ENCODE results near the gene RBP2.

The RBP2 gene

DNA sequence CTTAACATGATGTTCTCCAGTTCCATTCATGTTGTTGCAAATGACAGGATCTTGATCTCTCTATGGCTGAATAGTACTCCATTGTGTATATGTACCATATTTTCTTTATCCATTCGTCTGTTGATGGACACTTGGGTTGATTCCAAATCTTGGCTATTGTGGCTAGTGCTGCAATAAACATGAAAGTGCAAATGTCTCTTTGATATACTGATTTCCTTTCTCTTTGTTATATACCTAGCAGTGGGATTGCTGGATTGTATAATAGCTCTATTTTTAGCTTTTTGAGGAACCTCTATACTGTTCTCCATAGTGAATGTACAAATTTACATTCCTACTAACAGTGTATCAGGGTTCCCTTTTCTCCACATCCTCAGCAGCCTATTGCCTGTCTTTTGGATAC lies 5.9 kb upstream of the RBP2 start:
- DNase-seq (ENCODE audit: low read depth in 2 of 3, low spot score in 1 of 3): no peak

DNA sequence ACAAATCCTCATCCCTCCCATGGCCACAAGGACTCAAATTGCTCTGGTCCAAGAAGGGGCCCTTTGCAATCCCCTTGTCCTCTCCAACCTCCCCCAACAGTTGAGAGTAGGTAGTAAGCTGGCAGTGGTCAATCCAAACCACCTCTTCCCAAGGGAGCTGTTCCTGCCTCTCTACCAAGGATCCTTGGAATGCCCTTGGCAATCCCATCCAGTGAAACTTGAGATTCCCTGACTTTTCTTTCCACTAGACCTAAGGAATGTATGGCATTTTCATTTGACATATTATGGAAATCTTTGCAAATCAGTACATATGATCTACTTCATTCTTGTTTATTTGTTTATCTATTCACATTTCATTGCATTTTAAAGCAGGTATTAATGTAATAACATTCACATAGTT lies 4.8 kb upstream of the RBP2 start:
- DNase-seq (ENCODE audit: low read depth in 2 of 3, low spot score in 1 of 3): no peak

DNA sequence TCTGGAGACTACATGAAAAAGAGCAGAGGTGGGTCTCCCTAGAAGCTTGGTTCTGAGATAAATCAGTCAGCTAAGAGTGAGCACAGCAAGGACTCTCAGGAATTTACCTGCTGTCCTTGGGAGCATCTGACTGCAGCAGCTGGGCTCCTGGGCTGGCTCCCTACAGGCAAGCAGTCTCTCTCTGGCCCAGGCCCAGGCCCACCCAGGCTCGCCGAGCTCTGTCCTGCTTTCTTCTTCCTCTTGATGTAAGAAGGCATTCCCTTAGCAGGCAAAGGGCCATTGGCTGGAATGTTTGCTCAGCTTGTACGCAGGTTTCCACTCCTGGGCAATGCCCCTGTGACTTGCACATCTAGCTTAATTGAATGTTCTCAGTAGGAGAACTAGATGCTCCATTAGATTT lies 4.3 kb upstream of the RBP2 start:
- no peak for DNase-seq (ENCODE audit: low read depth in 2 of 3, low spot score in 1 of 3)

DNA sequence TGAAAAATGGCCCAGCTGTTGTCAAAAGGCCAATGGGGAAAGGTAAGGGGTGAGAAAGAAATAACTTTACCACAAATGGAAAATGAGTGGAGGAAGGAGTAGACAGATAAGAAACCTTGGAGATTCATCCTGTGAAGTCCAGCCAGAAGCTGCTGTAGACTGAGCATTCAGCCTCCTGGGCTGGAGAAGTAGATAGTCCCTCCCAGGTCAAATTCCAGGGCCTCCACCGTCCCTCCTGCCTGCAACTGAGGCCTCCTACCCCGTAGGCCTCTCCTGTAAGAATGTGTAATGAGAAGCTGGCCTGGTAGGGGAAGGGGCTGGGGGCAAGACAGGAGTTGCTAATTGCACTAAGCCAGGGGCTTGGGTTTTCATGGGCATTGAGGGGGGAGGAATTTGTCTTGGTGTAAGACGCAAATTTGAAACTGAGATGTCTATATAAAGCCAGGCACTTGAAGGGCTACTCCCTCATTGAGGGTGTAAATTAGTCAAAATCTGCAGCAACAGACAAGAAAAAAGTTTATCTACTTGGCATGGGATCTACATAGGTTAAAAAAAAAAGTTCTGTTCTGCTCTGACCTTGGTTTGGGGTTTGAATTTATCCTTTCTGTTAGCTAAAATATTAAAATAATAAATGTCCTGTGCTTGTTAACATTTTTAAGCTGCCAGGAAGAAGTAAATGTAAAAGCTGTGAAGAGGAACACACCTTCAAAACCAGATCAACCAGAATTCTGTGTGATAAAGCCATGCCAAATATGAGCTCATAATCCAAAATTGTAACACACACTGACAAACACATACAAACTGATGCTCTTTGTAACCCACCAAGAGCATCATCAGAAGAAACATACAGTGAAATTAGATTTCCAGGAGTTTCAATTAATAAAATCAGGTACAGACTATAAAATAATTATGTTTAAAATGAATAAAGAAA lies 1.7 kb upstream of the RBP2 start:
- no peak for DNase-seq (ENCODE audit: low read depth in 2 of 3, low spot score in 1 of 3)

DNA sequence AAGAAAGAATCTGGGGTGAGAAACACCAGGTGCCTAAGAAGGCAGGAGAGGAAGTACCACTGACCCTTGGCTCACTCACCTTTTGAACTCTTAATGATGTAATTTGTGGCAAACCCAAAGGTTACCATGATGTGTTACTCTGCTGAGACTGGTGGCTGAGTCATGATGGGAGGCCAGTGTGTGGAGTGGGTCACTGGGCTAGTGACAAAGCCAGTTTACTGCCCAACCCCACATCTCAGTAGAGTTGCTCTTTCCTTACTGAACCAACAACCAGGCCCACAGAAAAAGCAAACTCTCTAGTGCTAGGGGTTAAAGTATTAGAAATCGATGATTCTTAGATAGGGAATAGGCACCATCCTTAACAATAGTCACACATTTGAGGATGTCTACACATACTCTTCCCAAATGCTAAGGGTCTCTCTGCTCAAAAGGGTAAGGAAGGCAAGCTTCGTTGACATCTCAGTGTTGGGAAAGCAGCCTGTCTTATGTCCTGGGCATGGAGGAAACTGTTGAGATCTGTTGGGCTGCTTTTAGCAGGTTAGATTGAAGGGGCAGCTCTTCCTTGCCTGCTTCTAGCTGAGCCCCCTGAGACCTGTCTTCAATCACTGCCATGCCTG lies 3.1 kb downstream of the RBP2 start:
- DNase-seq (ENCODE audit: low read depth in 2 of 3, low spot score in 1 of 3): no peak

DNA sequence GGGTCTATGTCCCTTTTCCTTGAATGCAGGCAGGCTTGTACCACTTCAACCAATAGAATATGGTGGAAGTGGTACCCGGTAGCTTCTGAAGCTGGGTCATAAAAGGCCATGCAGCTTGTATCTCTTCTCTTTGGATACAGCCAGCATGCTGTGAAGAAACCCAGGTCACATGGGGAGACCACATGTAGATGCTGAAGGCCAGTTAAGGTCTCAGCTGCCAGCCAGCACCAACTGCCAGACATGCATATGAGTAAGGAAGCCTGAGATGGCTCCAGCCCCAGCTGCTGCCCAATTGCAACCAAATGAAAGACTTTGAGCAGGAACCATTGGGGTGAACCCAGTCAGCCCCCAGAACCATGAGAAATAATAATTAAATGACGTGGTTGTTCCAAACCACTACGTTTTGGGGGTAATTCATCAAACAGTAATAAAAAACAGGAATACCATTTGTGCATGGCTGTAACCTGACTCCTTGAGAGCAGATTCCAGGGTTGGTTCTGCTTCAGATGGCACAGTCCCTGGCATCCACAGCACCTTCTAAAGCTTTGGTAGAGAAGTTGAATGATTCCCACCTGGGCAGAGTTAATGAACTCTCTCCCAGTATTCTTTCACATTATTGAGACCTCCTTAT lies 3.8 kb downstream of the RBP2 start:
- no peak for DNase-seq (ENCODE audit: low read depth in 2 of 3, low spot score in 1 of 3)

DNA sequence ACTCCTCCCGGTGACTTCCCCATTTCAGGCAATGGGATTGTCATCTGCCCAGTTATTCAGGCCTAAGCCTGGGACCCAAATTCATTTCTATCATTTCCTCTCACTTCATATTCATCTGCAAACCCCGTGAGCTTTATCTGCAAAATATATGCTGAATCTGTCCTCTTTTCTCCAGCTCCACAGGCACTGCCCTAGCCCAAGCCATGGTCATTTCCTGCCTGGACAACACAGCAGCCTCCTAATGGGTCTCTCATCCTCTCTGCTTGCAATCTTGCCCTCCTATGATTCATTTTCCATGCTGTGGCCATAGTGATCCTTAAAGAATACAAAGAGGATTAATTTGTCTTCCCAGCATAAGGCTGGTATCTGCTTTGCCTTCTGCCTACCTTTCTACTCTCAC lies 6.1 kb downstream of the RBP2 start:
- no peak for DNase-seq (ENCODE audit: low read depth in 2 of 3, low spot score in 1 of 3)

DNA sequence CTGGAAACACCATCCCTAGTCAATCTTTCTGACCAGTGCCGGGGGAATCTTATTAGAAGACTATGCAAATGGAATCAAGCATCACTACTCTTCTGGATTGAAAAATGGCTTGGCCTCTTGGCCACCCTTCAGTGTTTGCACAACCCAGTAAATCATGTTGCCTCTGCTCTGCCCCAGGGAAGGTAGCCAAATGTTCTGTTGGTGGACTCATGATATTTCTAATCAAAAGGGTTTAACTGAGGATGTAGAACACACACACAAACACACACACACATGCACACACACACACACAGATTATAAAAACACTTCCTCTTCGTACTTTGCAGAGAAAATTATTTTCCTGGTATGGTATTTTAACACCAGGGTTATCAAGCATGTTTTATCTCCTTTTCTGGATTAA lies 7.9 kb downstream of the RBP2 start:
- no peak for DNase-seq (ENCODE audit: low read depth in 2 of 3, low spot score in 1 of 3)

DNA sequence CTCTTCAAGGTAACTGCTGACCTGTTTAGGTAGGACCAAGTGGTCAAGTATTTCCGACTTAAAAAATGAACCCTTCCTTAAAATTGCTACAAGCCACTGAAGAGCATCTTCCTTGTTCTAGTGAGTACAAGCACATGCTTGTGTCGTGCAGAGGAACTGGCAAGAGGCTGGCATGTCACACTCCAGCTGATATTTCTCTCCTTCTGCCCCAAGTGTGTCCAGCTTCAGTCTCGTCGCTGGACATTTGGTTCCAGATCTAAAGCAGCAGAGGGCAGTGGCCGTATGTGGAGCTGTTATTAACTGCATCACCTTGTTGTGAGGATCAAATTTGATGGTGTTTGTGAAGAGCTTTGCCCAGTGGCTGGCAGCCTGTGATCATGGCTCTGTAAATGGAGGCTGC lies 10.0 kb downstream of the RBP2 start:
- DNase-seq (ENCODE audit: low read depth in 2 of 3, low spot score in 1 of 3): no peak

DNA sequence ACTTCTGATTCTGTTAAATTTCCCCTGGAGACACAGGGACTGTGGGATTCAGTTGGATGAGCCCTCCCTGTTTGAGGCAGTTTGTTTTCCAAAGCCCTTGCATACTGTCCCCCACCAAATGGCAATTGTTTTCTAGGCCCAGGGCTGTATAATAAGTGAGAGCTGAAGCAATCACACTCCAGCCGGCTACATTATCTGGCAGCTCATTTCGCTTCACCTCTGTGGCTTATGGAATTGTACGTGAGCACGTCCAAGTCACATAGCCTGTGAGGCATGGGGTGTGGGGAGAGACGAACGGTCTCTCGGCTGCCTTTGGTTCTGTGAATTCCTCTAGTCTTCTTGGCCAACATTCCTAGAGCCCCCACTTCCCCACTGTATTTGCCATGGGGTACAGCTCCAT lies 10.7 kb downstream of the RBP2 start:
- DNase-seq (ENCODE audit: low read depth in 2 of 3, low spot score in 1 of 3): no peak

DNA sequence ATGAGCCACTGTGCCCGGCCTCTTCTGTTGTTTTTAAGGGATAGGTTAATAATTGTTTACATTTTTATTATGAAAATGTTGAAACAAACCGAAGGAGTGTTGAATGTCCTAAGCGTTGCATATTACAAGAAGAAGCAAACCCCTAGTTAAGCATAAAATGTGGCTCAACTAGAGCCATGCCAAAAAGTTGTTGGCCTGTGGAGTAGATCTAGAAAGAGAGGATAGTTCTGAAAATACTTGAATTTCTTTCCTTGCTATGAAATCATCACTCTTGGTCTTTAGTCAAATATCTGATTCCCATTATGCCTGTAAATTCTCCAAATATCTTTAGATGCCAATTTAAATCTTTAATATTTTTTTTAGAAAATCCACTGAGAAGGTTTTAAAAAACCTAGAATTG lies 12.8 kb downstream of the RBP2 start:
- DNase-seq (ENCODE audit: low read depth in 2 of 3, low spot score in 1 of 3): no peak

DNA sequence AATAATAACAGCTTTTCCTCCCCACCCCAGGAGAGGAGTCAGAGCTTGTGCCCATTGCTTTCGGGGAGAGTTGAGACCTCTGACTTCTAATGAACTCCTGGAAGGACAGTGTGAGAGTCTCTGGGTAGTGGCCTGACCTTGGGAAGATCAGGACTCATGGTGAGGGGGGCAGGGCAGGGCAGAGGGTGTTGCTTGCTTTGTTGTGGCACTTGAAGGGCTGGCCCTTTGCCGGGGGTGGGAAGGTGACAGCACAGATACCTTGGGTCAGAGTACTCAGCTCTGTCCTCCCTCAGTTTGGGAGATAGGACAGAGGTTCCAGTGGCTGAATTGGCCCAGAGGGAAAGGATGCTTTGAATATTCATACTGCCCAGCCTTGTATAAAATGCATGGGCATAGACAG lies 15.8 kb downstream of the RBP2 start:
- no peak for DNase-seq (ENCODE audit: low read depth in 2 of 3, low spot score in 1 of 3)

DNA sequence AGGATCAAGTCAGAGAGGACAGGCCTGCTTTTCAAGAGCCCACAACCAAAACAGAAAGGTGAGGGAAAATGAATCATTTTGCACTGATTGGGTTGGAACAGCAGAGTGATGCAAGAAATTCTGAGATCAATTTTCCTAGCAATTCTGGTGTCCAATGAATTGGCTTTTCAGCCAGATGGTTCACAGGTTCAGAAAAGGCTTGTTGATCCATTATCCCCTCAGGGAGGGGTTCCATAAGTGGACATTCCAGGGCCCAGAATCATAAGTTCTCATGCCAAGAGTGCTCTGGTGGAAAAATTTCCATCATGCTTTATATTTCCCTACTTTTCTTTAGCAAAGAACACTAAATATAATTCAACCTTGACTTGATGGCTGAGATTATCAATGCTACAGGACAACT lies 16.2 kb downstream of the RBP2 start:
- no peak for DNase-seq (ENCODE audit: low read depth in 2 of 3, low spot score in 1 of 3)

DNA sequence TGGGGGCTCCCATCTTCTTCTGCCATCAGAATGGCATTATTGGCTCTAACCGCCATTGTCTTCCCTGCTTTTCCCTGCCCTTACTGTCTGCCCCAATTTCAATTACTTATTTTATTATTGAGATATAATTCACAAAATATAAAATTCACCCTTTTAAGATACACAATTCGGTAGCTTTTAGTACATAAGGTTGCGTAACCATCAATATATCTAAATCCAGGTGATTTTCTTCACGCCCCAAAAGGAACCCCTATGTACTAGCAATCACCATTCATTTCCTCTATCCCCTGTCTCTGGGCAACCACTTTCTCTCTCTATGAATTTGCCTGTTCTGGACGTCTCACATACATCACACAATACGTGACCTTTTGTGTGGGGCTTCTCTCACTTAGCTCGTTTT lies 18.0 kb downstream of the RBP2 start:
- DNase-seq (ENCODE audit: low read depth in 2 of 3, low spot score in 1 of 3): no peak

DNA sequence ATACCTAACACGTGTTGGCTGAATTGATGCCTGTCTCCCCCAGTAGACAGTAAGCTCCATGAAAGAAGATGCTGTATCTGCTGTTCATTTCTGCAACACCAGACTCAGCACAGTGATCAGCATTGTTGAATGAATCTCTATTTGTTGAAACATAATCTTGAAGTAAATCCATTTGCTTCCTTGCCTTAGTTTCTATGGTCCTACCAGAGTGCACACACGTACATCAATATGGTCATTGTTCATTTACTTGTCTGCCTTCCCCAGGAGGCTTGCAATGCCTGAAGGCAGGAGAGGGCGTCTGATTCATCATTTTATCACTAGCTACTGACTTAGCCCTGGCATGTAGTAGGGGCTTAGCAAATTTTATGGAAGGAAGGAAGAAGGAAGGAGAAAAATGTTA lies 19.2 kb downstream of the RBP2 start:
- no peak for DNase-seq (ENCODE audit: low read depth in 2 of 3, low spot score in 1 of 3)

DNA sequence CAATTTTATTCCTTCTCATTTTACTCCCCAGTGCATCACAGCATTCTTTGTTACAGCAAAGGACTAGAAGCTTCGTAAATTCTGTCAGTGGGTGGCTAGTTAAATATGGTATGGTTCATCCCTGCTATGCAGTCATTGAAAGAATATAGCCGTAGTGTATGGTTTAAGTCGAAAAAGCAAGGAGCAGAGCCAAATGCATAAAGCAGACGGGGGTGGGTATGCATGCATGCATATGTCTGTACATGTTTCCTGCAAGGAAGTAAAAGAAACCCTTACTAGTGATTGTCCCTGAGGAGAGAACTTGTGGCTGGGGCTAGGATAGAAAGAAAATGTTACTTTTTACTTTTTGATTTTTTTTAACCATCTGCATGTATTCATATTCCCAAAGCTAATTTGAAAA lies 19.9 kb downstream of the RBP2 start:
- no peak for DNase-seq (ENCODE audit: low read depth in 2 of 3, low spot score in 1 of 3)

DNA sequence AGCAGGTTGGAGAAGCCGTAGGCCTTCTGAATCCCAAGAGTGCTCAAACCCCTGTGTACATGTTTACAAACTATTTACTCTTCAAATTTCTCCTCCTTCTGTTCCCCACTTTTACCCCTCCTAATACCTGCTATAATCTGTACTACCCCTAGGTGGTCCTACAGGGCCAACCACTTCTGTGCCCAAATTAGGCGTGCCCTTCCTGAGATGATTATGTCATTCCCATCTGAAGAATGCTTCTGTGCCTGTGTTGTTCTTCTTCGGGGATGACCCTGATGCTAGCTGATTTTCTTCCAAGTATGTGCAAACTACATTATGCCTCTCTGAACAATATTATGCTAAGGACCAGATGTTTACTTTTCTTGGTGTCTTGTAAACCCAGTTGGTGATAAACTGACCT lies 20.5 kb downstream of the RBP2 start:
- DNase-seq (ENCODE audit: low read depth in 2 of 3, low spot score in 1 of 3): no peak

DNA sequence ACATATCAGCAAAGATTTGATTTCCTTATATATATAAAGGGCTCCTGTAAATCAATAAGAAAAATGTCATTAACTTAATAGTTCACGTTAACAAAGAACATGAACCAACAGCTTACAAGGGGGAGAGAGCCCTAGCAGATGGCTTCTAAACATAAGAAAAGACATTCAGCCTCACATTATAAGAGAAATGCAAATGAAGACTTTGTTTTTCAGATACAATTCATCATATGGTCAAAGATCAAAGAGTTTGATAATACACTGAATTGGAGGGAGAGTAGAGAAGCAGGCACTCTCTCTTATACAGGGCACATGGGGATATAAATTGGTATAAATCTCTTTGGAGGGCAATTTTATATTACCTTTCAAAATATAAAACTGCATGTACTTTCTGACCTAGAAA lies 21.1 kb downstream of the RBP2 start:
- DNase-seq (ENCODE audit: low read depth in 2 of 3, low spot score in 1 of 3): no peak

DNA sequence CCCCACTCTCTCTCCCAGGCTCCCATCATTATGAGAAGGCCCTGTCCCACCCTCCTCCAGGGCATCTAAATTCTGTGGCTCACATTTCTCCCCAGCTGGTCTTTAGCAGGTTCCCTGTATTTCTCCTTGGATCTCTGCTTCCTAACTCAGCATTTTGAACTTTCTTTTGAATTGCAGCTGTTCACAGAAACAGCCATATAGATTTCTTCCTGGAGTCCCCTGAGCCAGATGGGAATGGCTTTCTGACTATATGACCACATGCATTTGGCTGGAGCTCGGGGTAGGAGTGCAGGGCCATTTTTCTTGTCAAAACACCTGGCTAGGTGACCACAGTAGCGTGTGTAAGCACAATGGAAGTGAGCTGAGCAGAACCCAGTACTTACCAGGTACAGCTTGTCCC lies 22.0 kb downstream of the RBP2 start:
- no peak for DNase-seq (ENCODE audit: low read depth in 2 of 3, low spot score in 1 of 3)

DNA sequence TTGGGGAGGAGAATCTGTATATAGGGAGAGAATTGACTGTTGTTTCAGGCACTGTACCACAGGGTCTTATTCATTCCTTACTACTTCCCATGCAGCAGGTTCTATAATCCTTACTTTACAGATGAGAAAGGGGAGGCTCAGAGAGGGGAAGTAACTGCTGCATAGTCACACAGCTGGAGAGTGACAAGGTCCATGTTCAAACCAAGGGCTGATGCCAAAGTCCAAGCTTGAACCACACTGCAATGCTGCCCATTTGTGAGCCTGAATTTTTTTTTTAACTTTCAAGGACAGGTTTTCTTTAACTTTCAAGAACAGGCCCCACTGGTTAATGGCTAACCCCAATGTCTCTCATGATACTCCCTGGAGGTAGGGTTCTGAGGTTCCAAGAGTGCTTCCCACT lies 26.2 kb downstream of the RBP2 start:
- no peak for DNase-seq (ENCODE audit: low read depth in 2 of 3, low spot score in 1 of 3)

DNA sequence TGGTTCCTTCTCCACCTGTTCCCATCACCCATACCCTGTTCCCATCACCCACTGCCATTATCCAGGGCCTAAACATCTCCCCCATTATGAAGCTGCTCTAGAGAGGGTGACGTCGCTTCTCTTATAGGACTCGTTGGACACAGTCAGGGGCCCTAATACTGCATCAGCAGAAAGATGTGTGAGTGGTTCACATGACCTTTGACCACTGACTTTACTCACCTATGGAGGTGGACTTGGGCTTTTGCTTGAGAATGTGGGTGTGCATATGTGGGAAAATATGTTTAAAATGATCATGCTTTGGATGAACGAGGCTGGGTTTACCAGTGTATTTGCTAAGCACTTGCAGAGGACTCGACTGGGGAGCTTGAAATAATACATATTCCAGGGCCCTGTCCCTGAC lies 26.8 kb downstream of the RBP2 start:
- DNase-seq (ENCODE audit: low read depth in 2 of 3, low spot score in 1 of 3): no peak

DNA sequence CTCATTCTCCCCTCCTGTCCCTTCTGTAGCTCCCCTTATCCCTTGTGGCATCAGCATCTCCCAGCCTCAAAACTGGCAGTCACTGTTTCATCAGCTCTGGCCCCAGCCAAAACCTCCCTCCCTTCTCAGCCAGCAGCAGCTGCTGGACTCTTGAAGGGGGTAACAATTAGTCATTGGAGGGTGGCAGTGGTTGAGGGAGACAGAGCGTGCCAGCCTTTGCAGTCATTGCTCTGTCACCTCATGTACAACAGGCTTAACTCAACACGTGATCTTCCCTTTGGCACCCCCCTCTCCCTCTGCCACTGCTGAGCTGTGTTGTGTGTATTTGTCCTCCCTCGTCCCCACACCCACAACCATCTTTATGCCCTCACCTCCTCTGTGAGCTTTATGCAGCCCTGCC lies 28.2 kb downstream of the RBP2 start:
- DNase-seq (ENCODE audit: low read depth in 2 of 3, low spot score in 1 of 3): no peak

DNA sequence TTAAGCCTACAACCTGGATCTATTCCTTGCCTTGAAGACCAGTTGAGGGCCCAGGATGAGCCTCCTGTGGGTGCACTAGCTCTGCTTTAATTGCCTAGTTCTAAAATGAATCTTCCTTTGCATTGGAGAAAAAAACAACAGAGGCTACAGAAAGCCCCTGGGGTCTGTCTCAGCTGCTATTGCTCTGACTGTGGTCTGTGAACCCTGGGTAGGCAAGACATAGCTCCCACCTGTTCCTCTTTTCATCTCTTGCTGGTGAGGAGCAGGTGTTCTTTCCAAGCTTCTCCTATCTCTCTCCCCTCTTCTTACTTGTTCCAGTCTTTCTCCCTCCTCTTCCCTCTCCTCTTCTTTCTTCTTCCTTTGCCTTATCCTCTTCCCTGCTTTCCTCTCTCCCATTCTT lies 28.8 kb downstream of the RBP2 start:
- DNase-seq (ENCODE audit: low read depth in 2 of 3, low spot score in 1 of 3): no peak
